Activated CD8-positive, alpha-beta T cell treated with anti-CD3 and anti-CD28 coated beads for 36 hours (primary cell): ENCODE results near the gene HYAL2. TPM values are rescaled to one million over a fixed set of nuclear protein-coding genes. Genes with fewer than 3 reads are reported as not detected.

ENCODE experiments used
- ATAC-seq: fragments of 200-7000 bp; cut with Tn5 transposase; one replicate; pipeline ENCODE4 v1.10.0; 2021; ENCODE audit warnings: mild to moderate bottlenecking, moderate library complexity
- CTCF ChIA-PET: fragments of 350-600 bp; sonication (Branson Sonifier 250); formaldehyde crosslinking; loops from one replicate; lab custom pipeline; 2021; ENCODE audit warnings: antibody characterized with exemption; lab: Charles Lee
- POLR2A ChIA-PET: fragments of 350-600 bp; sonication (Branson Sonifier 250); formaldehyde crosslinking; loops from one replicate; lab custom pipeline; 2021; ENCODE audit warnings: antibody characterized with exemption; lab: Charles Lee
- DNase-seq: peaks from one replicate; pipeline ENCODE4 v3.0.0-alpha.2; 2020
- H3K27ac Mint-ChIP-seq: one replicate; pipeline ENCODE4 v1.8.0; 2021; ENCODE audit warnings: mild to moderate bottlenecking, mixed read lengths
- H3K27me3 Mint-ChIP-seq: one replicate; pipeline ENCODE4 v1.8.0; 2021; ENCODE audit warnings: mixed read lengths
- H3K36me3 Mint-ChIP-seq: one replicate; pipeline ENCODE4 v1.8.0; 2021; ENCODE audit warnings: low read depth, mixed read lengths
- H3K4me1 Mint-ChIP-seq: one replicate; pipeline ENCODE4 v1.8.0; 2021; ENCODE audit warnings: low read depth, mixed read lengths
- H3K4me3 Mint-ChIP-seq: one replicate; pipeline ENCODE4 v1.8.0; 2021; ENCODE audit warnings: mild to moderate bottlenecking, moderate library complexity, mixed read lengths
- H3K9me3 Mint-ChIP-seq: one replicate; pipeline ENCODE4 v1.8.0; 2021; ENCODE audit warnings: mixed read lengths
- intact Hi-C: fragments of 100-400 bp; cut with micrococcal nuclease; formaldehyde crosslinking; loops from one replicate; pipeline ENCODE4 v1.10.0; 2022
- total RNA-seq, 2 experiments: library from RNA; stranded (reverse); gene quantifications; one replicate each; pipeline ENCODE4 v1.2.3, GENCODE V29; 2021
- TF ChIP-seq, protein P1 (sequence below): fragments of 200-600 bp; IDR thresholded peaks from one replicate; pipeline ENCODE4 v1.8.0; 2022; ENCODE audit warnings: antibody characterized with exemption, mild to moderate bottlenecking

Gene HYAL2, protein sequence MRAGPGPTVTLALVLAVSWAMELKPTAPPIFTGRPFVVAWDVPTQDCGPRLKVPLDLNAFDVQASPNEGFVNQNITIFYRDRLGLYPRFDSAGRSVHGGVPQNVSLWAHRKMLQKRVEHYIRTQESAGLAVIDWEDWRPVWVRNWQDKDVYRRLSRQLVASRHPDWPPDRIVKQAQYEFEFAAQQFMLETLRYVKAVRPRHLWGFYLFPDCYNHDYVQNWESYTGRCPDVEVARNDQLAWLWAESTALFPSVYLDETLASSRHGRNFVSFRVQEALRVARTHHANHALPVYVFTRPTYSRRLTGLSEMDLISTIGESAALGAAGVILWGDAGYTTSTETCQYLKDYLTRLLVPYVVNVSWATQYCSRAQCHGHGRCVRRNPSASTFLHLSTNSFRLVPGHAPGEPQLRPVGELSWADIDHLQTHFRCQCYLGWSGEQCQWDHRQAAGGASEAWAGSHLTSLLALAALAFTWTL
- 1 to 10 TPM; 3.9 to 4.1 TPM for total RNA-seq

DNA sequence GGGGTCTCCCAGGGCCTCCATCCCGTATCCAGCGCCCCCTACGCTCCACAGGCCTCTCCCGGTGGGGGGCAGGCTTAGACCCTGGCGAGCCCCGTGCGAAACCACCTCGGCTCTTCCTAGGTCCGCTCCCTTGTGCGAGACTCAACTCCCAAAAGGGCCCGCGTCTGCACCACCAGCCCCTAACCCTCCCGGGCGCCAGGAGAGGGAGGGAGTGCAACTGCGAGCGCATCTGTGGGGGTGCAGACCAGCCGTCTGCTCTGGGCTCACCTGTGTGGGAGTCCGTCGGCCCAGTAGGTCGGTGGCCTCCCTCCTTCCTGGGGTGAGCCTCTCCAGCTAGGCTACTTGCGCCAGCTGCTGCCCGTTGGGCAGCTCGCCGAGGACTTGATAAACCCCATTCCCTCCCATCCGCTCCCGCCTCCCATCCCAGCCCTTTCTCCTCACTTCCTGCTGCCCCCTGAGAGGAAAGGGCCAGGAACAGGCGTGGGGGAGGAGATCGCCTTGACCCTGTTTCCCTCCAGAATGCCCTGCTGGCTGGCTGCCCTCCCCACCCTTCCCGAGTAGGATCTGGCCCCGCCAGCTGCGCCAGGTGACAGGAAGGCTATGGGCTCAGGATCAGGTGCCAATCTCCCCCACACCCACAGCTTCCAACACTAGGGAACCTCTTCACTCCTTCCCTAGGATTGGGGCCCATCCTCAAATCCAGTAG is at the start of gene HYAL2:
TSS of gene HYAL2 (minus strand) at position 360 of the 706 bp plus-strand sequence. CDS start 2,256 bp downstream, outside the sequence.
- Mint-ChIP-seq H3K27ac (peak within 1 kb of the TSS; percentile 94), H3K36me3 (peaks cover 1% of the 10 kb centered on the region), H3K9me3 (no peaks in the 10 kb centered on the region), H3K27me3 (no peaks in the 10 kb centered on the region), H3K4me3 (peak within 1 kb of the TSS; percentile 78), H3K4me1 (peaks cover 36% of the 10 kb centered on the region)
- CTCF ChIA-PET, result interaction anchor here (1.4 to 3.0 kb wide), 3 partner anchors 13 to 25 kb away, joined by 3 to 40 read pairs (median 4); no protein-coding TSS in a partner anchor
- intact Hi-C loops, result no loop called here
- TF ChIP-seq, protein P1, sequence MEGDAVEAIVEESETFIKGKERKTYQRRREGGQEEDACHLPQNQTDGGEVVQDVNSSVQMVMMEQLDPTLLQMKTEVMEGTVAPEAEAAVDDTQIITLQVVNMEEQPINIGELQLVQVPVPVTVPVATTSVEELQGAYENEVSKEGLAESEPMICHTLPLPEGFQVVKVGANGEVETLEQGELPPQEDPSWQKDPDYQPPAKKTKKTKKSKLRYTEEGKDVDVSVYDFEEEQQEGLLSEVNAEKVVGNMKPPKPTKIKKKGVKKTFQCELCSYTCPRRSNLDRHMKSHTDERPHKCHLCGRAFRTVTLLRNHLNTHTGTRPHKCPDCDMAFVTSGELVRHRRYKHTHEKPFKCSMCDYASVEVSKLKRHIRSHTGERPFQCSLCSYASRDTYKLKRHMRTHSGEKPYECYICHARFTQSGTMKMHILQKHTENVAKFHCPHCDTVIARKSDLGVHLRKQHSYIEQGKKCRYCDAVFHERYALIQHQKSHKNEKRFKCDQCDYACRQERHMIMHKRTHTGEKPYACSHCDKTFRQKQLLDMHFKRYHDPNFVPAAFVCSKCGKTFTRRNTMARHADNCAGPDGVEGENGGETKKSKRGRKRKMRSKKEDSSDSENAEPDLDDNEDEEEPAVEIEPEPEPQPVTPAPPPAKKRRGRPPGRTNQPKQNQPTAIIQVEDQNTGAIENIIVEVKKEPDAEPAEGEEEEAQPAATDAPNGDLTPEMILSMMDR, result no peak
- ATAC-seq (no peak), DNase-seq (no peak)
- POLR2A ChIA-PET, result interaction anchor here (1.1 to 13.4 kb wide), 4 partner anchors 13 to 96 kb away, joined by 3 to 126 read pairs (median 4); partner anchors contain the start of genes CYB561D2, NPRL2 and RASSF1

DNA sequence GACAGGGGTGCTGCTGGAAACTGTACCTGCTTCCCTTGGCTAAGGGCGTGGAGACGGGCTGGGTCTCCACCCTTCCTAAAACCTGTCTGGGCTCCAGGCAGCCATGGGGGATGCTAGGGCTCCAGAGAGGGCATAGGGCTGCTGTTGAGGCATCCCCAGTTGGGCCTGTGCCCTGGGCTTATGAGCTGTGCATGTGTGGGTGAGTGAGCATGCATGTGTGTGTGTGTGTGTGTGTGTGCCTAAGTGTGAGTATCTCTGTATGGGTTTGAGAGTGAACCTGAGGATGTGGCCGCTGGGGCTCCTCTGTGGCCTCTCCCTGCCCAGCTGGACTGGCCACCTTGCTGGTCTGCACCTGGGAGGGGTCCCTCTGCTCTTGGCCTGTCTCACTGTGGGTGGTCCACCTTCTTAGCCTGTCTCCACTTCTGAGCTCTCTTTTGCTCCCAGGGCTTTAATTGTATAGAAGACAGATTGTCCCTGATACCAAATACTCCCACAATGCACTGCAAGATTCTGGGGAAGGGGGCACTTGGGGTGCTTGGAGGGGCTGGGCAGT is 48.7 kb upstream of the HYAL2 start:
- H3K27ac Mint-ChIP-seq, result no peak overlapping the region
- no peaks in the 10 kb centered on the region for H3K27me3 Mint-ChIP-seq
- H3K9me3 Mint-ChIP-seq, result no peaks in the 10 kb centered on the region
- CTCF ChIA-PET, result no interaction called here
- intact Hi-C loops, result no loop called here
- no peak for ATAC-seq
- no peak overlapping the region for H3K4me3 Mint-ChIP-seq
- peaks cover 11% of the 10 kb centered on the region for H3K4me1 Mint-ChIP-seq
- POLR2A ChIA-PET, result interaction anchor here (0.8 kb wide), 1 partner anchor 237 kb away, joined by 4 read pairs; no protein-coding TSS in a partner anchor
- DNase-seq, result no peak
- TF ChIP-seq, protein P1, result no peak
- no peaks in the 10 kb centered on the region for H3K36me3 Mint-ChIP-seq

DNA sequence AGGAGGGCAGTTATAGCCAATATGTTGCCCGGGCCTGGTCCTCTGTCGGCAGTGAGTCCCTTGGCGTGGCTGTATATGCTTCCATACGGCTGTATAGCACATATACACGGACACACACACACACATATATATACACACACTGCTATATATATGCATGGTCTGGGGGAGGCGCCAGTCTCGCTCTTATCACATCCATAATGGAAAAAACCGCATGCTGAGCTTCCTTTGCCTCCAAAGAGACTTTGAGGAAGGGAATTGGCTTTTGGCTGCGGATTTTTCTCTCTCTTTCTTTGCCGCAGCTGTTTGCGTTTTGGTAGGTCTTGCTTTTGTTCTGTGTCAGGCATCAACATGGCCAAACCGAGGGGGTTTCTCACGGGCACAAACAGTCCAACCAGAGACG is 48.0 kb upstream of the HYAL2 start:
- CTCF ChIA-PET, result interaction anchor here (1.8 kb wide), 1 partner anchor 172 kb away, joined by 7 read pairs; no protein-coding TSS in a partner anchor
- intact Hi-C loops, result no loop called here
- Mint-ChIP-seq H3K27ac (no peak overlapping the region), H3K4me3 (no peak overlapping the region), H3K4me1 (peaks cover 16% of the 10 kb centered on the region), H3K9me3 (no peaks in the 10 kb centered on the region), H3K36me3 (no peaks in the 10 kb centered on the region), H3K27me3 (no peaks in the 10 kb centered on the region)
- TF ChIP-seq, protein P1, result no peak
- ATAC-seq (no peak), DNase-seq (no peak)
- POLR2A ChIA-PET, result interaction anchor here (0.8 kb wide), 1 partner anchor 237 kb away, joined by 4 read pairs; no protein-coding TSS in a partner anchor

DNA sequence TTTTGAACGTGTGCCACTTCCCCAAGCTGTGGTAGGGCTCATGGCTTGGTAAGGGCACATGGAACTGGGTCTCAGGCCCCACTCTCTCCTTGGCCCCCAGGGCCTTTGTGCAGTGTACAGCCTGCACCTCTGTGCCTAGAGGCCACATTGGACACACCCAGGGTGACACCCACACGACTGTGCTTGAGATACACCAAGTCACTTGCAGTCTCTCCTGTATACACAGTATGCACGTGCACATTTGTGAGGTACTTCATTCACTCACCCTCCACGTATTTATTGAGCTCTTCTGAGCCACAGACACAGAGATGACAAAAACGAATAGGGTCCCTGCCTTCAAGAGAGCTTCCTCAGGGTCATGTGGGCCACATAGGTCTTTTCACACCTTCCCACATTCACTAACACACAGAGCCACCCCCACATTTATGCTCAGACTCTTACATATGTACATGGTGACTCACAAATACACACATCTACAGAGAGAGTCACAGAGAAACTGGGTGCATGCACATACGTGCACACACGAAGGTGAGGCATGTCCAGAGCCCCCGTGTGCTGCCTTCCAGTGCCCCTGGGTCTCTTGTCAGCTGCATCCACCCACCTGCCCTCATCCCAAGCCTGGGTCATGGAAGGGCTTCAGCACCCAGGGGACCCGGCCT is 46.6 kb upstream of the HYAL2 start:
- peaks cover 17% of the 10 kb centered on the region for H3K4me1 Mint-ChIP-seq
- DNase-seq, result no peak
- TF ChIP-seq, protein P1, result no peak
- no peaks in the 10 kb centered on the region for H3K9me3 Mint-ChIP-seq
- no peaks in the 10 kb centered on the region for H3K27me3 Mint-ChIP-seq
- POLR2A ChIA-PET, result interaction anchor here (1.1 kb wide), 1 partner anchor 18 kb away, joined by 3 read pairs; the partner anchor contains the start of genes CYB561D2 and NPRL2
- H3K36me3 Mint-ChIP-seq, result no peaks in the 10 kb centered on the region
- CTCF ChIA-PET, result interaction anchor here (1.8 kb wide), 1 partner anchor 173 kb away, joined by 7 read pairs; no protein-coding TSS in a partner anchor
- H3K27ac Mint-ChIP-seq, result no peak overlapping the region
- intact Hi-C loops, result no loop called here
- H3K4me3 Mint-ChIP-seq, result no peak overlapping the region
- no peak for ATAC-seq
